Stimulated activated naive CD8-positive, alpha-beta T cell treated with anti-CD3 and anti-CD28 coated beads, Interleukin-15, Interleukin-2, amounts not matched to agents 100 ng/mL and 50 ng/mL, for 24 hours (primary cell): ENCODE data around the gene CUL5.

ENCODE experiments used
- H3K27ac Mint-ChIP-seq: one replicate; pipeline ENCODE4 v1.8.0; 2021; ENCODE audit warnings: mild to moderate bottlenecking, mixed read lengths
- H3K27me3 Mint-ChIP-seq: one replicate; pipeline ENCODE4 v1.8.0; 2021; ENCODE audit warnings: mixed read lengths
- H3K36me3 Mint-ChIP-seq: one replicate; pipeline ENCODE4 v1.8.0; 2021; ENCODE audit warnings: low read depth, mixed read lengths
- H3K4me1 Mint-ChIP-seq: one replicate; pipeline ENCODE4 v1.8.0; 2021; ENCODE audit warnings: low read depth, mixed read lengths
- H3K4me3 Mint-ChIP-seq: one replicate; pipeline ENCODE4 v1.8.0; 2021; ENCODE audit warnings: mild to moderate bottlenecking, mixed read lengths
- H3K9me3 Mint-ChIP-seq: one replicate; pipeline ENCODE4 v1.8.0; 2021; ENCODE audit warnings: mixed read lengths

CUL5 gene

GRCh38 chr11:108037211-108037610 lies 28.5 kb downstream of the CUL5 start:
- no peak overlapping the region for H3K4me3 Mint-ChIP-seq
- no peak overlapping the region for H3K27ac Mint-ChIP-seq
- H3K27me3 Mint-ChIP-seq: no peaks in the 10 kb centered on the region
- no peaks in the 10 kb centered on the region for H3K9me3 Mint-ChIP-seq
- H3K4me1 Mint-ChIP-seq: peaks cover 10% of the 10 kb centered on the region
- H3K36me3 Mint-ChIP-seq: peaks cover 51% of the 10 kb centered on the region

GRCh38 chr11:108037636-108038035 lies 28.9 kb downstream of the CUL5 start:
- no peak overlapping the region for H3K4me3 Mint-ChIP-seq
- no peaks in the 10 kb centered on the region for H3K9me3 Mint-ChIP-seq
- peaks cover 6% of the 10 kb centered on the region for H3K4me1 Mint-ChIP-seq
- no peaks in the 10 kb centered on the region for H3K27me3 Mint-ChIP-seq
- no peak overlapping the region for H3K27ac Mint-ChIP-seq
- peaks cover 46% of the 10 kb centered on the region for H3K36me3 Mint-ChIP-seq

- Mint-ChIP-seq H3K36me3 (peaks cover 45% of the 10 kb centered on the region), H3K27me3 (no peaks in the 10 kb centered on the region), H3K4me3 (no peak overlapping the region)
These were observed 39.6 kb downstream of the CUL5 start for GRCh38 chr11:108048269-108048668.

GRCh38 chr11:108062336-108062735 lies 53.6 kb downstream of the CUL5 start:
- Mint-ChIP-seq H3K36me3 (peaks cover 64% of the 10 kb centered on the region), H3K4me1 (no peaks in the 10 kb centered on the region), H3K9me3 (no peaks in the 10 kb centered on the region), H3K27ac (no peak overlapping the region), H3K4me3 (no peak overlapping the region), H3K27me3 (no peaks in the 10 kb centered on the region)

More at GRCh38 chr11:108048269-108048668, 39.6 kb downstream of the CUL5 start:
- no peak overlapping the region for H3K27ac Mint-ChIP-seq
- peaks cover 3% of the 10 kb centered on the region for H3K4me1 Mint-ChIP-seq
- no peaks in the 10 kb centered on the region for H3K9me3 Mint-ChIP-seq

GRCh38 chr11:108063410-108063809 lies 54.7 kb downstream of the CUL5 start:
- Mint-ChIP-seq H3K4me3 (no peak overlapping the region), H3K9me3 (no peaks in the 10 kb centered on the region), H3K27me3 (no peaks in the 10 kb centered on the region), H3K36me3 (peaks cover 60% of the 10 kb centered on the region), H3K4me1 (no peaks in the 10 kb centered on the region), H3K27ac (no peak overlapping the region)

- peaks cover 16% of the 10 kb centered on the region for H3K4me1 Mint-ChIP-seq
- no peaks in the 10 kb centered on the region for H3K27me3 Mint-ChIP-seq
- H3K27ac Mint-ChIP-seq: no peak overlapping the region
- H3K9me3 Mint-ChIP-seq: no peaks in the 10 kb centered on the region
- H3K36me3 Mint-ChIP-seq: peaks cover 38% of the 10 kb centered on the region
- H3K4me3 Mint-ChIP-seq: no peak overlapping the region
These were observed 61.2 kb downstream of the CUL5 start for GRCh38 chr11:108069947-108070346.

- peaks cover 48% of the 10 kb centered on the region for H3K36me3 Mint-ChIP-seq
- H3K4me3 Mint-ChIP-seq: no peak overlapping the region
- H3K27me3 Mint-ChIP-seq: no peaks in the 10 kb centered on the region
- H3K9me3 Mint-ChIP-seq: no peaks in the 10 kb centered on the region
- H3K27ac Mint-ChIP-seq: no peak overlapping the region
- no peaks in the 10 kb centered on the region for H3K4me1 Mint-ChIP-seq
These were observed 76.1 kb downstream of the CUL5 start for GRCh38 chr11:108084811-108085210.

- Mint-ChIP-seq H3K27ac (no peak overlapping the region), H3K9me3 (no peaks in the 10 kb centered on the region), H3K36me3 (peaks cover 41% of the 10 kb centered on the region), H3K4me1 (no peaks in the 10 kb centered on the region), H3K27me3 (no peaks in the 10 kb centered on the region), H3K4me3 (no peak overlapping the region)
These were observed 77.0 kb downstream of the CUL5 start for GRCh38 chr11:108085672-108086071.

GRCh38 chr11:108092134-108092533 lies 83.4 kb downstream of the CUL5 start:
- H3K27ac Mint-ChIP-seq: no peak overlapping the region
- no peaks in the 10 kb centered on the region for H3K27me3 Mint-ChIP-seq
- H3K4me1 Mint-ChIP-seq: no peaks in the 10 kb centered on the region
- H3K9me3 Mint-ChIP-seq: no peaks in the 10 kb centered on the region
- peaks cover 44% of the 10 kb centered on the region for H3K36me3 Mint-ChIP-seq
- no peak overlapping the region for H3K4me3 Mint-ChIP-seq

GRCh38 chr11:108093128-108093904 lies 84.6 kb downstream of the CUL5 start:
- no peaks in the 10 kb centered on the region for H3K9me3 Mint-ChIP-seq
- no peak overlapping the region for H3K27ac Mint-ChIP-seq
- H3K27me3 Mint-ChIP-seq: no peaks in the 10 kb centered on the region
- H3K36me3 Mint-ChIP-seq: peaks cover 48% of the 10 kb centered on the region
- H3K4me1 Mint-ChIP-seq: no peaks in the 10 kb centered on the region
- no peak overlapping the region for H3K4me3 Mint-ChIP-seq

- peaks cover 44% of the 10 kb centered on the region for H3K36me3 Mint-ChIP-seq
- H3K4me1 Mint-ChIP-seq: no peaks in the 10 kb centered on the region
- H3K27me3 Mint-ChIP-seq: no peaks in the 10 kb centered on the region
- H3K9me3 Mint-ChIP-seq: no peaks in the 10 kb centered on the region
- no peak overlapping the region for H3K4me3 Mint-ChIP-seq
- H3K27ac Mint-ChIP-seq: no peak overlapping the region
These were observed 88.5 kb downstream of the CUL5 start for GRCh38 chr11:108097179-108097578.

GRCh38 chr11:108101090-108101775 lies 92.5 kb downstream of the CUL5 start:
- Mint-ChIP-seq H3K27ac (peak overlapping the region; percentile 60), H3K4me1 (no peaks in the 10 kb centered on the region), H3K27me3 (no peaks in the 10 kb centered on the region), H3K36me3 (peaks cover 26% of the 10 kb centered on the region), H3K9me3 (no peaks in the 10 kb centered on the region), H3K4me3 (no peak overlapping the region)

GRCh38 chr11:108111126-108111525 lies 102.4 kb downstream of the CUL5 start:
- no peak overlapping the region for H3K4me3 Mint-ChIP-seq
- H3K36me3 Mint-ChIP-seq: no peaks in the 10 kb centered on the region
- H3K4me1 Mint-ChIP-seq: no peaks in the 10 kb centered on the region
- no peaks in the 10 kb centered on the region for H3K27me3 Mint-ChIP-seq
- peak overlapping the region; percentile 28 for H3K27ac Mint-ChIP-seq
- H3K9me3 Mint-ChIP-seq: no peaks in the 10 kb centered on the region

- H3K27me3 Mint-ChIP-seq: no peaks in the 10 kb centered on the region
- no peaks in the 10 kb centered on the region for H3K9me3 Mint-ChIP-seq
These were observed 103.4 kb downstream of the CUL5 start for GRCh38 chr11:108112057-108112456.

GRCh38 chr11:108115500-108116140 lies 106.9 kb downstream of the CUL5 start:
- Mint-ChIP-seq H3K4me1 (peaks cover 2% of the 10 kb centered on the region), H3K36me3 (no peaks in the 10 kb centered on the region), H3K9me3 (no peaks in the 10 kb centered on the region), H3K27me3 (no peaks in the 10 kb centered on the region), H3K27ac (no peak overlapping the region), H3K4me3 (no peak overlapping the region)

More at GRCh38 chr11:108112057-108112456, 103.4 kb downstream of the CUL5 start:
- no peak overlapping the region for H3K27ac Mint-ChIP-seq
- no peak overlapping the region for H3K4me3 Mint-ChIP-seq
- no peaks in the 10 kb centered on the region for H3K36me3 Mint-ChIP-seq
- H3K4me1 Mint-ChIP-seq: no peaks in the 10 kb centered on the region
